ENCODE results near the gene HES5.

- TF ChIP-seq CTCF (IDR thresholded peaks at IDR 0.05) = no peak
- TF ChIP-seq POLR2A (IDR thresholded peaks at IDR 0.05) = no peak
Observed at GRCh38 chr1:2503554-2504224, 26.4 kb downstream of the HES5 start.

Measured in uterus (tissue), 2 donors.